Esophagus squamous epithelium (tissue), 4 donors: Measurements from ENCODE around the gene ADGRE1.

Experiments used
- POLR2A ChIP-seq, 4 donors: fragments of 450-650 bp; IDR thresholded peaks; one replicate each; pipeline ENCODE4 v1.6.1; 2017; ENCODE audit warnings: antibody characterized with exemption in 4 of 4, mild to moderate bottlenecking in 4 of 4, moderate library complexity in 3 of 4
- TF ChIP-seq, protein P1 (sequence below), 6 experiments: fragments of 450-650 bp in 4 of 6; fragments of 200-600 bp in 2 of 6; sonication (generic) in 2 of 6; IDR thresholded peaks; one replicate each; pipeline ENCODE4 v1.5.1; 2016 to 2019; ENCODE audit warnings: antibody characterized with exemption in 6 of 6, mild to moderate bottlenecking in 4 of 6, moderate library complexity in 4 of 6

DNA sequence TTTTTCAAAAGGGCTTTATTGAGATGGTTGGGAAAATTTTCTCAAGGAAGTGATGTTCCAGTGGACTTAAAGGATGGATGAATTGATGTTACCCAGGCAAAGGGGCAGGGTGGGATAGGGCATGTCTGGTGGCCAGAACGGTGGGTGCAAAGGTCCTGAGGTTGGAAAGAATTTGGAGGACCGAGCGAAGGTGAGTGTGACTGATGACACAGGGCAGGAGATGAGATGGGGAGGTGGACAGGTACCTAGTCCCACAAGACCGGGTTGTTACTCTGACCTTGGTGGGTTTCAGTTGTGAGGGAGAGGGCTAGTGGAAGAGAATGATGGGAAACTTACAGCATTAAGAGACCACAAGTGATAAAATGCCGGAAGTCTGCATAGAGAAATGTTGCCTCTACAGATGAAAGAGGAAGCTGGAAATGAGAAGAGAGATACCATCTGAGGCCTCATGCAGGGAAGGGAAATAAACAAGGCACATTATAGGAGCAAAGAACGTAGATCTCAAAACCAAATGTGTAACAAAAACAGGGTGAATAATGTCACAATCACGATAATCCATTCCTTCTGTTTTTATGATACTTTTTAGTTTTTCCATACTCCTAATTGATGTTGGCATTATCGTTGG, 4.5 kb downstream of the ADGRE1 start:
- TF ChIP-seq, protein P1, sequence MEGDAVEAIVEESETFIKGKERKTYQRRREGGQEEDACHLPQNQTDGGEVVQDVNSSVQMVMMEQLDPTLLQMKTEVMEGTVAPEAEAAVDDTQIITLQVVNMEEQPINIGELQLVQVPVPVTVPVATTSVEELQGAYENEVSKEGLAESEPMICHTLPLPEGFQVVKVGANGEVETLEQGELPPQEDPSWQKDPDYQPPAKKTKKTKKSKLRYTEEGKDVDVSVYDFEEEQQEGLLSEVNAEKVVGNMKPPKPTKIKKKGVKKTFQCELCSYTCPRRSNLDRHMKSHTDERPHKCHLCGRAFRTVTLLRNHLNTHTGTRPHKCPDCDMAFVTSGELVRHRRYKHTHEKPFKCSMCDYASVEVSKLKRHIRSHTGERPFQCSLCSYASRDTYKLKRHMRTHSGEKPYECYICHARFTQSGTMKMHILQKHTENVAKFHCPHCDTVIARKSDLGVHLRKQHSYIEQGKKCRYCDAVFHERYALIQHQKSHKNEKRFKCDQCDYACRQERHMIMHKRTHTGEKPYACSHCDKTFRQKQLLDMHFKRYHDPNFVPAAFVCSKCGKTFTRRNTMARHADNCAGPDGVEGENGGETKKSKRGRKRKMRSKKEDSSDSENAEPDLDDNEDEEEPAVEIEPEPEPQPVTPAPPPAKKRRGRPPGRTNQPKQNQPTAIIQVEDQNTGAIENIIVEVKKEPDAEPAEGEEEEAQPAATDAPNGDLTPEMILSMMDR (IDR thresholded peaks at IDR 0.05), result no peak
- TF ChIP-seq POLR2A (IDR thresholded peaks at IDR 0.05), result no peak
